NT2/D1 (cell line): ENCODE measurements around the gene MARK3.

Experiments
- SUZ12 ChIP-seq: IDR thresholded peaks from 2 replicates; pipeline ENCODE4 v1.6.1; 2011; ENCODE audit not compliant: insufficient read length, insufficient read depth; ENCODE audit errors: extremely low read depth
- YY1 ChIP-seq: IDR thresholded peaks from 2 replicates; pipeline ENCODE4 v1.6.1; 2011; ENCODE audit not compliant: insufficient read length, insufficient read depth
- ZNF274 ChIP-seq: IDR thresholded peaks from 2 replicates; pipeline ENCODE4 v1.6.1; 2011; ENCODE audit warnings: mild to moderate bottlenecking, low read depth, low read length

DNA sequence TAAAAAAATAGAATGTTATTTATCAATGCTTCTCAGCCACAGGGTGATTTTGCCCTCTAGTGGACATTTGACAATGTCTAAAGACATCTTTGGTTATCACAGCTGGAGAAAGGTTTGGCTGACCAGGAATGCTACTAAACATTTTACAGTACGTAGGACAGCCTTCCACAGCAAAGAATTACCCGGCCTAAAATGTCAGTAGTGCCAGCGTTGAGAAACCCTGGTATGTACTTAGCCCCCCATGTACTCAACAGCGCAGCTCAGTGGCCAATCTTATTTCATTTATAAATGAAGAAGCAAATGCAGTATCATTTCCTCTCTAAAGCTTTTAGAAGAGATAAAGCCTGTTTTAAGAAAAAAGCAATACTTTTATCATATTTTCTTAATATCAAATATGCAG, 5.8 kb downstream of the MARK3 start:
- TF ChIP-seq ZNF274 (no peak), YY1 (no peak), SUZ12 (no peak)
